A549 (cell line): ENCODE data around the gene SEMA5B. TPM values are rescaled to one million over a fixed set of nuclear protein-coding genes. Genes with fewer than 3 reads are reported as not detected.

Source experiments
- ATAC-seq, 2 experiments: fragments of 200-7000 bp in 1 of 2; fragments of >200 bp in 1 of 2; cut with Nextera tagmentation in 1 of 2; cut with Tn5 transposase in 1 of 2; 3 replicates each; pipeline versions ENCODE4 v1.8.0 to v1.9.1; 2018 to 2020; ENCODE audit warnings: mild to moderate bottlenecking in 1 of 2, moderate library complexity in 1 of 2
- CTCF ChIA-PET: fragments of 300-600 bp; sonication (Branson Sonifier 250); formaldehyde crosslinking; extraction: SDS; loops from one replicate; lab custom pipeline; 2021; ENCODE audit warnings: antibody characterized with exemption, inconsistent platforms; lab: Yijun Ruan, JAX
- POLR2A ChIA-PET: fragments of 350-600 bp; formaldehyde crosslinking; extraction: SDS; loops from one replicate; lab custom pipeline; 2021; ENCODE audit warnings: antibody characterized with exemption, inconsistent platforms; lab: Yijun Ruan, JAX
- DNase-seq, 2 experiments: peaks; one replicate each; pipeline versions ENCODE4 v3.0.0 to v3.0.0-alpha.2; 2011 to 2016; ENCODE audit warnings: low read depth in 1 of 2, low spot score in 1 of 2
- FAIRE-seq: peaks from 2 replicates; lab custom pipeline; 2011; peaks lifted over from hg19 to GRCh38; lab: Jason Lieb, UNC
- H3K27ac ChIP-seq, 2 experiments: fragments of >200 bp; sonication (Bioruptor Twin); formaldehyde crosslinking; 3 replicates each; pipeline ENCODE4 v1.5.1; 2016 to 2017
- H3K4me1 ChIP-seq: fragments of >200 bp; sonication (Bioruptor Twin); formaldehyde crosslinking; 3 replicates; pipeline ENCODE4 v1.6.1; 2016
- H3K4me2 ChIP-seq: fragments of >200 bp; sonication (Bioruptor Twin); formaldehyde crosslinking; 3 replicates; pipeline ENCODE4 v1.6.1; 2016
- H3K4me3 ChIP-seq: fragments of >200 bp; sonication (Bioruptor Twin); formaldehyde crosslinking; 3 replicates; pipeline ENCODE4 v1.5.1; 2016
- H3K9me3 ChIP-seq: fragments of >200 bp; sonication (Bioruptor Twin); formaldehyde crosslinking; 3 replicates; pipeline ENCODE4 v1.6.1; 2016
- CBX2 ChIP-seq: fragments of 200-600 bp; sonication (generic); IDR thresholded peaks from 2 replicates; pipeline ENCODE4 v1.6.1; 2016; ENCODE audit warnings: low read depth, mild to moderate bottlenecking, borderline replicate concordance
- CBX8 ChIP-seq: fragments of 200-600 bp; sonication (generic); IDR thresholded peaks from 2 replicates; pipeline ENCODE4 v1.6.1; 2016
- CHD2 ChIP-seq: fragments of 150-350 bp; IDR thresholded peaks from 2 replicates; pipeline ENCODE4 v1.6.1; 2014; ENCODE audit warnings: low read length; ENCODE audit not compliant: partially characterized antibody
- ELK1 ChIP-seq: fragments of 150-350 bp; IDR thresholded peaks from 2 replicates; pipeline ENCODE4 v1.6.1; 2014; ENCODE audit warnings: low read depth, mild to moderate bottlenecking, low read length
- ESRRA ChIP-seq: fragments of 150-350 bp; IDR thresholded peaks from 2 replicates; pipeline ENCODE4 v1.6.1; 2014; ENCODE audit warnings: mild to moderate bottlenecking, low read length, borderline replicate concordance
- FOSL2 ChIP-seq, 2 experiments: fragments of 450-650 bp in 1 of 2; fragments of >200 bp in 1 of 2; sonication (Bioruptor Twin) in 1 of 2; formaldehyde crosslinking; IDR thresholded peaks; 2 replicates each; pipeline versions ENCODE4 v1.5.0 to v1.6.1; 2016 to 2020; ENCODE audit warnings: mild to moderate bottlenecking in 1 of 2, moderate library complexity in 1 of 2
- HEYL ChIP-seq: fragments of 250-450 bp; sonication (Bioruptor Pico); IDR thresholded peaks from 2 replicates; pipeline ENCODE4 v1.8.0; 2021; ENCODE audit warnings: mild to moderate bottlenecking, moderate library complexity
- HMGXB4 ChIP-seq: fragments of 250-450 bp; sonication (Bioruptor Pico); IDR thresholded peaks from 2 replicates; pipeline ENCODE4 v1.5.0; 2021; ENCODE audit warnings: mild to moderate bottlenecking, moderate library complexity, borderline replicate concordance
- HOXB13 ChIP-seq: fragments of 250-450 bp; sonication (Bioruptor Pico); IDR thresholded peaks from 2 replicates; pipeline ENCODE4 v1.5.0; 2020; ENCODE audit warnings: low read depth, mild to moderate bottlenecking, moderate library complexity
- HOXB5 ChIP-seq: fragments of 250-450 bp; sonication (Bioruptor Pico); IDR thresholded peaks from 2 replicates; pipeline ENCODE4 v1.5.0; 2020; ENCODE audit warnings: mild to moderate bottlenecking, moderate library complexity
- KDM5A ChIP-seq: fragments of 200-600 bp; sonication (generic); IDR thresholded peaks from 2 replicates; pipeline ENCODE4 v1.6.1; 2016; ENCODE audit warnings: antibody characterized with exemption, mild to moderate bottlenecking
- NPAS2 ChIP-seq: fragments of 250-450 bp; sonication (Bioruptor Pico); IDR thresholded peaks from 2 replicates; pipeline ENCODE4 v1.8.0; 2022; ENCODE audit warnings: mild to moderate bottlenecking, moderate library complexity, borderline replicate concordance
- PBX3 ChIP-seq: IDR thresholded peaks from 2 replicates; pipeline ENCODE4 v1.6.1; 2012
- POLR2AphosphoS2 ChIP-seq: conservative IDR thresholded peaks from 2 replicates; pipeline ENCODE4 v1.6.1; 2012; ENCODE audit warnings: low read length, improper control_type of control experiment, inconsistent platforms
- RNF2 ChIP-seq: fragments of 200-600 bp; sonication (generic); IDR thresholded peaks from 2 replicates; pipeline ENCODE4 v1.6.1; 2016; ENCODE audit warnings: low read depth, mild to moderate bottlenecking, antibody characterized with exemption, moderate library complexity, borderline replicate concordance
- SREBF2 ChIP-seq: fragments of 450-650 bp; IDR thresholded peaks from 2 replicates; pipeline ENCODE4 v1.6.1; 2014; ENCODE audit warnings: mild to moderate bottlenecking, moderate library complexity
- ZC3H11A ChIP-seq: fragments of 450-650 bp; IDR thresholded peaks from 2 replicates; pipeline ENCODE4 v1.6.1; 2014; ENCODE audit warnings: antibody characterized with exemption, mild to moderate bottlenecking
- WGBS: methylation state at CpG from one replicate; pipeline ENCODE4 v1.1.6; 2017; ENCODE audit errors: missing lambda C conversion rate; 5-methylcytosine and 5-hydroxymethylcytosine counted together
- polyA plus RNA-seq, 4 experiments: library from polyadenylated mRNA; depleted of rRNA in 3 of 4; stranded (reverse); fragments of >200 nt; fragmentation: RNase III in 1 of 4; extraction: RNeasy Plus Mini Kit Qiagen cat#74134 plus additional on column Dnase treatment in 1 of 4; gene quantifications; 2 replicates in 3 of 4; 3 replicates in 1 of 4; pipeline ENCODE4 v1.2.3, GENCODE V29; 2011 to 2017
- TF ChIP-seq, protein P1 (sequence below): fragments of 250-450 bp; sonication (Bioruptor Pico); IDR thresholded peaks from 2 replicates; pipeline ENCODE4 v1.5.0; 2020; ENCODE audit warnings: low read depth, mild to moderate bottlenecking, moderate library complexity
- TF ChIP-seq, protein P2 (sequence below): fragments of 200-600 bp; sonication (generic); IDR thresholded peaks from 2 replicates; pipeline ENCODE4 v1.6.1; 2016; ENCODE audit warnings: antibody characterized with exemption, mild to moderate bottlenecking, moderate library complexity

Gene SEMA5B
- polyA plus RNA-seq, 2 of the 4 experiments (the other 2 are of a cell fraction) = 0.03 TPM; not detected in 1

GRCh38 chr3:123050666-123051065, 23.1 kb upstream of the SEMA5B start (continued):
- TF ChIP-seq CHD2 (no peak), ESRRA (no peak), POLR2AphosphoS2 (no peak), RNF2 (no peak), HEYL (CRISPR knock-in tag) (no peak)

- Histone ChIP-seq H3K4me2 (no peak overlapping the region), H3K9me3 (no peaks in the 10 kb centered on the region), H3K4me1 (peaks cover 12% of the 10 kb centered on the region; the same call in 1 of the 3 replicates)
- WGBS = 75% methylated on average over 13 of the region's 13 CpGs
- ChIA-PET CTCF (interaction anchor here (0.6 to 1.3 kb wide), 3 partner anchors 20 to 179 kb away, joined by 3 read pairs; no protein-coding TSS in a partner anchor), POLR2A (no interaction called here)
- no peak for DNase-seq
- TF ChIP-seq SREBF2 (no peak), HOXB5 (CRISPR knock-in tag) (no peak), CBX8 (no peak), HMGXB4 (CRISPR knock-in tag) (no peak)
- TF ChIP-seq, all 56 proteins: peak for 0
- Histone ChIP-seq H3K27ac (no peak overlapping the region), H3K4me3 (no peak overlapping the region)
- ATAC-seq = no peak
- FAIRE-seq = no peak
These were observed 21.1 kb upstream of the SEMA5B start for GRCh38 chr3:123048480-123049237.

- H3K4me3 ChIP-seq = no peak overlapping the region
- POLR2A ChIA-PET = no interaction called here
- CTCF ChIA-PET = no interaction called here
- 75% methylated on average over 3 of the region's 3 CpGs for WGBS
- peaks cover 12% of the 10 kb centered on the region; the same call in 1 of the 3 replicates for H3K4me1 ChIP-seq
- TF ChIP-seq, protein P1, sequence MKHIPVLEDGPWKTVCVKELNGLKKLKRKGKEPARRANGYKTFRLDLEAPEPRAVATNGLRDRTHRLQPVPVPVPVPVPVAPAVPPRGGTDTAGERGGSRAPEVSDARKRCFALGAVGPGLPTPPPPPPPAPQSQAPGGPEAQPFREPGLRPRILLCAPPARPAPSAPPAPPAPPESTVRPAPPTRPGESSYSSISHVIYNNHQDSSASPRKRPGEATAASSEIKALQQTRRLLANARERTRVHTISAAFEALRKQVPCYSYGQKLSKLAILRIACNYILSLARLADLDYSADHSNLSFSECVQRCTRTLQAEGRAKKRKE (CRISPR knock-in tag) = no peak
- no peak for TF ChIP-seq HOXB13 (CRISPR knock-in tag)
- ATAC-seq (no peak), DNase-seq (no peak), FAIRE-seq (no peak)
- H3K9me3 ChIP-seq = no peaks in the 10 kb centered on the region
- H3K27ac ChIP-seq = no peak overlapping the region
- no peak overlapping the region for H3K4me2 ChIP-seq
These were observed 19.4 kb upstream of the SEMA5B start for GRCh38 chr3:123047062-123047319.

DNA sequence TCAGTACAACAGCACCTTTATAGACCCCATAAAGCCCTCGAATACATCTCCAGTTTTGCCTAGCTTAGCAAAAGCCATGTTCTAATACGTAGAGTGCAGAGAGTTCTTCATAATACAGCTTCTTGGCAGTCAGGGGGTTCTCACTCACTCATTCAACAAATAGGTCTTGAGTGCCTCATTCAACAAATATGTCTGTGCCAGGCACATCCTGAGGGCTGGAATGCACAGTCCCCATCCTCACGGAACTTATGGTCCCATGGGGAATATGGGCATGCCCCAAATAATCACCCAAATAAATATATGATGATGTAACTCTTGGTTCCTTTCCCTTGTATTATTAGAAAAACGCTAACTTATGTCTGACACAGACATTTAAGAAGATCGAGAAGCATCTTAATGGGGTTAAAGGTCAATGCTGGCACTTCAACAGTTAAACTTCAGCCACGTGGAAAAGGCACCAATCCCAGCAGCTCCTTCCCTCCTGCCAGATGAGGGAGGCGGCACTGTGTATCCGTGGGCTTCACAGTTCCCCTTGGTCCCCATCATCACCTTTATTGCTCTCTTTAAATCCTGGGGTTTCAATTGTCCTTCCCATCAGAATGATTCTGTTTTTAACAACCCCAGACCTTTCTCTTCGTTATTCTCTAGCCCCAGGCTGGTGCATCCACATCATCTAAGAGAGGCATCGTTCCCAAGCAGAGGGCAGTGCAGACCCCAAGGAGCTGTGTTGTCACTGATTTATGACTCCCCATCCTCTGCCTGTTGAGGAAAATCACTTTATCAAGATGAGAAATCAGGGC, 18.9 kb upstream of the SEMA5B start:
- H3K4me3 ChIP-seq = no peak overlapping the region
- ChIA-PET CTCF (no interaction called here), POLR2A (no interaction called here)
- peak overlapping the region; percentile 24; the same call in 1 of the 3 replicates for H3K4me2 ChIP-seq
- H3K9me3 ChIP-seq = no peaks in the 10 kb centered on the region
- H3K27ac ChIP-seq = no peak overlapping the region; a peak in 1 of 6 replicates
- 34% methylated on average over 10 of the region's 10 CpGs for WGBS
- peaks cover 9% of the 10 kb centered on the region; the same call in 1 of the 3 replicates for H3K4me1 ChIP-seq
- peak in 1 of 2 experiments; percentile 33 for DNase-seq
- ATAC-seq = peak; percentile 58 to 79; a peak in 4 of 6 replicates
- FAIRE-seq = no peak
- TF ChIP-seq PBX3 (no peak), NPAS2 (no peak), ELK1 (no peak), CBX2 (no peak), HOXB5 (CRISPR knock-in tag) (no peak), FOSL2 (IDR thresholded peaks at IDR 0.05) (no peak), FOSL2 (CRISPR knock-in tag; IDR thresholded peaks at IDR 0.05) (no peak), ZC3H11A (no peak), CBX8 (no peak), KDM5A (no peak), HOXB13 (CRISPR knock-in tag) (no peak)
- TF ChIP-seq, protein P2, sequence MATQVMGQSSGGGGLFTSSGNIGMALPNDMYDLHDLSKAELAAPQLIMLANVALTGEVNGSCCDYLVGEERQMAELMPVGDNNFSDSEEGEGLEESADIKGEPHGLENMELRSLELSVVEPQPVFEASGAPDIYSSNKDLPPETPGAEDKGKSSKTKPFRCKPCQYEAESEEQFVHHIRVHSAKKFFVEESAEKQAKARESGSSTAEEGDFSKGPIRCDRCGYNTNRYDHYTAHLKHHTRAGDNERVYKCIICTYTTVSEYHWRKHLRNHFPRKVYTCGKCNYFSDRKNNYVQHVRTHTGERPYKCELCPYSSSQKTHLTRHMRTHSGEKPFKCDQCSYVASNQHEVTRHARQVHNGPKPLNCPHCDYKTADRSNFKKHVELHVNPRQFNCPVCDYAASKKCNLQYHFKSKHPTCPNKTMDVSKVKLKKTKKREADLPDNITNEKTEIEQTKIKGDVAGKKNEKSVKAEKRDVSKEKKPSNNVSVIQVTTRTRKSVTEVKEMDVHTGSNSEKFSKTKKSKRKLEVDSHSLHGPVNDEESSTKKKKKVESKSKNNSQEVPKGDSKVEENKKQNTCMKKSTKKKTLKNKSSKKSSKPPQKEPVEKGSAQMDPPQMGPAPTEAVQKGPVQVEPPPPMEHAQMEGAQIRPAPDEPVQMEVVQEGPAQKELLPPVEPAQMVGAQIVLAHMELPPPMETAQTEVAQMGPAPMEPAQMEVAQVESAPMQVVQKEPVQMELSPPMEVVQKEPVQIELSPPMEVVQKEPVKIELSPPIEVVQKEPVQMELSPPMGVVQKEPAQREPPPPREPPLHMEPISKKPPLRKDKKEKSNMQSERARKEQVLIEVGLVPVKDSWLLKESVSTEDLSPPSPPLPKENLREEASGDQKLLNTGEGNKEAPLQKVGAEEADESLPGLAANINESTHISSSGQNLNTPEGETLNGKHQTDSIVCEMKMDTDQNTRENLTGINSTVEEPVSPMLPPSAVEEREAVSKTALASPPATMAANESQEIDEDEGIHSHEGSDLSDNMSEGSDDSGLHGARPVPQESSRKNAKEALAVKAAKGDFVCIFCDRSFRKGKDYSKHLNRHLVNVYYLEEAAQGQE = no peak
